HUDEP-2 (cell line): ENCODE measurements around the gene TMEM255B.

Experiments used
- DNase-seq, 76 experiments: peaks; one replicate each; lab custom pipeline; 2025; ENCODE audit not compliant: unreplicated experiment in 76 of 76; lab: John Stamatoyannopoulos, UW

TMEM255B gene

DNA sequence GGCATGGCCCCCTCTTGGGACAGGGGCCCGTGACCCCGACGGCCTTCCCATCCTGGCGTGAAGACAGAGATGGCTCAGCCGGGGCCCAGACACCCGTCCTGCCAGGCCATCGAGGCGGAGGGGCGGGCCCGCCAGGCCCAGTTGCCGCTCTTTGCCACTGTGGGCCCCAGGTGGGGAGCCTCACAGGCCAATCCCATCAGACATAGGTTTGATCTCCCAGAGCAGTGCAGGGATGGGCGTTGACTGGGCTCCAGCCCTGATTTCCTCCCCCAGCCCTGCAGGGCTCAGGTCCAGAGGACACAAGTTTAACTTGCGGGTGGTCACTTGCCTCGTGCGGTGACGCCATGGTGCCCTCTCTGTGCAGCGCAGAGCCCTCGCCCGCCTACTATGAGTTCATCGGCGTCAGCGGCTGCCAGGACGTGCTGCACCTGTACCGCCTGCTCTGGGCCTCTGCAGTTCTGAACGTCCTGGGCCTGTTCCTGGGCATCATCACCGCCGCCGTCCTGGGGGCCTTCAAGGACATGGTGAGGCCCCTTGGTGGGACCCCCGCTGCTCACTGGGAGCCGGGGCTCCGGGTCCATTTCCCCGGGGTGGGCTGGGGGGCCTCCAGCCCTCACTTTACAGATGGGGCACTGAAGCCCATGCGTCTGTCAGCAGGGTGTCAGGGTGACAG lies 42.4 kb downstream of the TMEM255B start:
- no peak for DNase-seq

DNA sequence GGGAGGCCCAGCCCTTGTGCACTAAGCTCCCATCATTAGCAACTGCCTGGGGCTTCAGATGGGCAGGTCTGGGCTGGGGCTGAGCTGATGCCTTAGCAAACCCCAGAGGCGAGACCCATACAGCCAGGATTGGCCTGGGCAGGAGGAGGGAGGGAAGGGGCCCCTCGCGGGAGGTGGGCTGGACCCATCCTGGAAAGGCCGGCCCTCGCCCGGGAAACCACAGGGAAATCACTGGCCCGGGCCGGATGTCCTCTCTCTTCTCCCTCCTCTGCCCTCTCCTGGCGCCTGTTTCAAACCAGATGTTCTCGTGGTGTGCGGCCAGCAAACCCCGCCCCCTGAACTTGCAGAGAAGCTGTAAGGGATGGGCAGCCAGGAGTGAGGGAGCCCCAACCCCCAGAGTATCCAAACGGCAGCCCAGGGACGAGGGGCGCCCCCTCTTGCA lies 43.1 kb downstream of the TMEM255B start:
- peak in 5 of 76 experiments; percentile 6 to 20 (median 15) for DNase-seq

DNA sequence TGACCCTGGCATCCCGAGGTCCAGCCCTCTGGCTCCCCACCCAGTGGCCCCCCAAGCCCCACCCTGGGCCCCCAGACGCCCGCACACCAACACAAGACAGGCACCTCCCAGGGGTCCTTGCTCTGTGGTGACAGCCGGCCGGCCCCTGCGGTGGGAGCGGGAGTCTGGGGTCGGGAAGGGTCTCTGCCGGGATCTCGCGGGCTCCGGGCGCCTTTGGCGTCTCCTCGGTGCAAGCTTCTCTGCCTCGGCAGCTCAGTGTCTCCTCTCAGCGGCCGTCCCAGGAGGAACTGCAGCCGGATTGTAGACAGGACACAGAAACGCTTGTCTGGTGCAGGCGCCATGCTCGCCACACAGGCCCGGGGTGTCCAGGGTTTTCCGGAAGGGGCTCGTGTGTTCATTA lies 43.7 kb downstream of the TMEM255B start:
- peak in 1 of 76 experiments; percentile 15 for DNase-seq

DNA sequence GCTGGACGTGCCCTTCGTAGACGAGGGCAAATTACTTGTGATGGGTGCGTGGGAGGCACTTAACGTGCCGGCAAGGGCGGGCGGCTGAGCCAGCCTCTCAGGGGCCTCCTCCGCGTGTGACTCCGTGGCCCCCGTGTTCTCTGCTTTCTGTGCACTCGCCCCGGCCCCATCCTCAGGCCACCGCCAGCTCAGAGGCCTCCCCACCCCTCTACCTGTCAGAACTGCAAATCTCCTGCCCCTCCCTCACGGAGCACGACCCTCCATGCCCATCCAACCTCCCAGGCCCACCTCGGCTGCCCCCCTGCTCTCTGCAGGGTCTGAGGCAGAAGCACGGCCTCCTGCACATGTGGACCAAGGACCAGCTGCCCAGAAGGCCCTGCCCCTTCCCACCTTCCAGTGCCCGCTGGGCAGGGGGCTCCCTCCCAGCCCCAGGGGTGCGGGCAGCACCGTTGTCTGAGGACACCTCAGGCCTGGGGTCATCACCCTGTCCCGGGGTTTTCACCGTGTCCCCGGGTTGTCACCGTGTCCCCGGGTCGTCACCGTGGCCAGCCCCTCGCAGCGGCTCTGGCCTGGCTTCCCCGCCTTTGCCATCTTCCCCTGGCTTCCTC lies 44.5 kb downstream of the TMEM255B start:
- no peak for DNase-seq

DNA sequence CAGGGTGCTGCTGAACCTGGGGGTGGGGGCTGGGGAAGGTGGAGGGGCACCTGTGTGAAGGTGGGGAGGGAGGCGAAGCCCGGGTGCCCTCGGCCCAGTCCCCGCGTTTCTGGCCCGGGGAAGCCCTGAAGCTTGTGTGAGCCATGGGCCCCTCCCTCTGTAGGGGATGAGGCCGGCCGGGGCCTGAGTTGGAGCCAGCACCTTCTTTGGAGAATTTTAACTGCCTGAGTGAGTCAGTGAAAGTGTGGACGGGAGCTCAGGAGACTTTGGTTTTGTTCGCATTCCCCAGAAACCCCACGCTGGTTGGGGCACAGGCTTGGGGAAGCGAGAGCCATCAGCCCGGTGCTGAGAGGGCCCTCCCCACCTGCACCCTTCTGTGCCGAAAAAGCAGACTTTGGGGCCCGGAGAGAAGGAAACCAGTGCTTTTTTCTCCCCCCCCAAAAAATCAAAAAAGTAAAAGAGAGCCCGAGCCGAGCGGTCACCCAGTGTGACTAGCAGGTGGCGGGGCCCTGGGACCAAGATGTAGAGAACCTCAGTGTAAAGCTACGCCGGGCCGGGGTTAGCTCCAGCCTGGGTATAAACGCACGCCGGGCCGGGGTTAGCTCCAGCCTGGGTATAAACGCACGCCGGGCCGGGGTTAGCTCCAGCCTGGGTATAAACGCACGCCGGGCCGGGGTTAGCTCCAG lies 45.1 kb downstream of the TMEM255B start:
- no peak for DNase-seq

DNA sequence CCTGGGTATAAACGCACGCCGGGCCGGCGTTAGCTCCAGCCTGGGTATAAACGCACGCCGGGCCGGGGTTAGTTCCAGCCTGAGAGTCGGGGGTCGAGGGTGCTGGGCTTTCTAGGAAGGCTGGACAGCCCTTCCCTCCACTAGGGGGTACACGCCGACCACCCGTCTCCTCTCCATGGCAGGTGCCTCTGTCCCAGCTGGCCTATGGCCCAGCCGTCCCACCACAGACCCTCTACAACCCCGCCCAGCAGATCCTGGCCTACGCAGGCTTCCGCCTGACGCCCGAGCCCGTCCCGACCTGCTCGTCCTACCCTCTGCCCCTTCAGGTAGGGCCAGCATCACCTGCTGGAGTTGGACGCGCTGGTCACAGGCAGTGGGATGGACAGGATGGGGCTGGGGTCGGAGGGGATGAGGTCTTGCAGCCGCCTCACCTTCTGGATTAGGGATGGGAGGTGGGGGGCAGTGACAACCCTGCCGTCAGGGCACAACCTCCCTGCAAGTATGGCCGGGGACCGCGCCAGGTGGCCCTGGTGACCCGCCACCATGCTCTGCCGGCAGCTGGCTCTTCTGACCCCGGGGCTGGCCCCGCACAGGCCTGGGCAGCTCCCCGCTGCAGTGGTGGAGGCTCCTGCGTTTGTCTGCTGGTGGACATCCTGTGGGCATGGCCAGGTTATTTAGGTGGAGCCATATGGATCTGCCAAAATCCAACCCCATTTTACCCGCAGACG lies 45.8 kb downstream of the TMEM255B start:
- DNase-seq = no peak

DNA sequence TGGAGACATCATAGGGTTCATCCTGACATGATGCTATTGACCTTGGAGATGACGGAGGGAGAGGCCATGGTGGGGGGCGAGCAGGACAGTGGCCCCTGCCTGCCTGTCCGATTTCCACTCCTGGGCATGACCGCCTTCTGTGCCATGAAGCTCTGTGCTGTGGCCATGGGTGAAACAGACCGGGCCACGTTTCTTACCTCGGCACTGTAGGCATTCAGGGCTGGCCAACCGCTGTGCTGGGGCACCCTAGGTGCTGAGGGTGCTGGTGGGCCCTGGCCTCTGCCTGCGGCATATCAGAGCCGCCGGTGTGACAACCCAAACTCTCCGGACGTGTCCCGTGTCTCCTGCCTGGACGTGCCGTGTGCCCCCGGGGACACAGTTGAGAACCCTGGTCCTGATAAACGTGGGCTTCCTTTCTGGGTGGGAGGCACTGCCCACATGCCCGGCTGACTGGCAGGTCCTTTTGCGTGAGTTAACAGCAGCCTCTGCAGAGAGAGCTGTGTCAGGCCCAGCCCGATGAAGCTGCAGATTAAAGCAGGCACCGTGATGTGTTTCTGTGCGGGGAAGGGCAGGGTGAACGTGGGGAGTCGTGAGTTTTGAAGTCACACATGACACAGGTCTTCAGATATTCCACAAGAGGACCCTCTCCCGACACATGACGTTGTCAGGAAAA lies 46.5 kb downstream of the TMEM255B start:
- DNase-seq = no peak

DNA sequence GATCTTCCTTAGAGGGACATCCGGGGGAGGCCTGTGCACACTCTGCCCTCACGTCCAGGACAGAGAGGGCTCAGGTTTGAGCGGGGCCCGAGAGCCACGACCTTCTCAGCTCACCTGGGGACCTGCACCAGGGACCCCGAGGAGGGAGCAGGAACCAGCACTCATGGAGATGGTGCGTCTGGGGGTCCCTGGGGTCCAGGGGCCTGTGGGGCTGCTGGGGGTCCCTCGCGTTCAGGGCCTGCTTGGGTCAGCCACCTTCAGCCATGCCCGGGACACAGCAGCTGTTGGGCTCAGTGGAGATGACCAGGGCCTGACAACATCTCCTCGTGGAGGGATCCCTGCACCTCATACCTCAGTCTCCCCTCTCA lies 47.1 kb downstream of the TMEM255B start:
- no peak for DNase-seq

DNA sequence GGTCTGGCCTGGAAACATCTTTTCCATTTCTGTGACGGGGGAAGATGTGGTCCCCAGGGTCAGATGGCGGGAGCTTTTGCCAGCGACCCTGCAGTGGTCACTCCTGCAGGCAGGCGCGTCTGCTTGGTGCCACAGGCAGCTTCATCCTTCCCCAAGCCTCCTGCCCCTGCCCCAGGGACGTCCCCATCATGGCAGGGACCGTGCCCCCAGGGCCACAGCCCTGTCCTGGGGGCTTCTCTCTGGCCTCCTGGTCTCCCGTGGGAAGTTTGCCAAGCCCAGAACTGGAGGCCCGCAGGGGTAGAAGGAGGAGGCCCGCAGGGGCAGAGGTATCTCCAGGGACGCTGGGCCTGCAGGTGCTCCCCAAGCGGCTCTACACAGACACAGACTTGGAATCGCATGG lies 47.5 kb downstream of the TMEM255B start:
- no peak for DNase-seq

DNA sequence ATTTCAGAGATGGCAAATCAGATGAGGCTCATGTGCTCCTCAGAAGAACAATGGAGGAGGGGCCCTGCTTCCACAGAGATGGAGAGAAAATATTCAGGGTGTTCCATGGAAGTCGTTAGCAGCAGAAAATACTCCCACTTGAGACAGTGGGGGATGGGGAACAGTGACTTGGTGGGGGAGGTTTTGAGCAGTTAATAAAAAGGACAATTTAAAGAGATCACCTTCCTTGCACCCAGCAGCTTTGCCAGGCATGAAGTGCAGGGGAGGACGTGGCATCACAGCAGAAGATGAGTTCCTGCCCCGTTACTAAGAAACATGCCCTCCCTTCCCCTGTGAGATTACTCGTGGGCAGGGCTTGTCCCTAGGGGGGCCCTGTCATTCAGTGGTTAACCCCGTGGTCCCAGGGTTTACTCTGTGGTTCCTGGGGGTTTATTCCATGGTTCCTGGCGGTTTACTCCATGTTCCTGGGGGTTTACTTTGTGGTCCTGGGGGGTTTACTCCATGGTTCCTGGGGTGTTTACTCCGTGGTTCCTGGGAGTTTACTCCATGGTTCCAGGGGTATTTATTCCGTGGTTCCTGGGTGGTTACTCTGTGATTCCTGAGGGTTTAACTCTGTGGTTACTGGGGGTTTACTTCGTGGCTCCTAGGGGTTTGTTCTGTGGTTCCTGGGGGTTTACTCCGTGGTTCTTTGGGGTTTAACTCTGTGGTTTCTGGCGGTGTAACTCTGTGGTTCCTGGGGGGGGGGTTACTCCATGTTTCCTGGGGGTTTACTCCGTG lies 49.2 kb downstream of the TMEM255B start:
- DNase-seq = no peak

DNA sequence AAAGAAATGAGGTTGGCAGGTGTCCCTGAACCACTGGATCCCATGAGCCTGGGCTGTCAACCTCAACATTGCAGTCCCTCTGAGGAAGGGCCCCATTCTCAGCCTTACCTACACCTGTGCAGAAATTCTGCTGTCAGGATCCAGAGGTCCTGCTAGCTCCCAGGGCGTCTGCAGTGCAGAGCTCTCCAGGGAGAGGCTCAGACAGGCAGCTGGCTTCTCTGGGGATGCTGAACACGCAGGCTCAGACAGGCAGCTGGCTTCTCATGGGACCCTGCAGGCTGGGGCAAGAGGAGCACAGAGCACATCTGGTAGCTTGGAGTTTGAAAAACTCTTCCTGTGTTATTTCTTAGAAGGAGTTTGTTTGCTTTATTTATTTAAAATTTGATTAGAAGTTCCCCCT lies 50.9 kb downstream of the TMEM255B start:
- DNase-seq = no peak

DNA sequence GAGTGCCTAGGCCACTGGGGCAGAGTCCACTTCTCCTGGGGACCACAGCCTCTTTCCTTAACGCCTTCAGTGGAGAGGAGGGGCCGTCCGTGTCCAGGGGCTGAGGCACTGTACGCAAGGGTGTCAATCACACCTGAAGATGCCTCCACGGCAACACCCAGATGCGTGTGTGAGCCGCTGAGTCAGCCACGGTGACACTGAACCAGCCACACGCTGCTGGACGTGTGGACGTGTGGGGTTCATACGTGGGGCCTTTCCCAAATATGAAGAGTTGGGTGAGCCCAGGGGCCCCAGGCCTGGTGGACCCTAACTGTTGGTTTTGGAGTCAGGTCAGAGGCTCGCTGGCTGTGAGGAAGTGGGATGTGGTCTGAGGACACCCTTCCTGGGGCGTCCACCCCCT lies 51.6 kb downstream of the TMEM255B start:
- DNase-seq = no peak

DNA sequence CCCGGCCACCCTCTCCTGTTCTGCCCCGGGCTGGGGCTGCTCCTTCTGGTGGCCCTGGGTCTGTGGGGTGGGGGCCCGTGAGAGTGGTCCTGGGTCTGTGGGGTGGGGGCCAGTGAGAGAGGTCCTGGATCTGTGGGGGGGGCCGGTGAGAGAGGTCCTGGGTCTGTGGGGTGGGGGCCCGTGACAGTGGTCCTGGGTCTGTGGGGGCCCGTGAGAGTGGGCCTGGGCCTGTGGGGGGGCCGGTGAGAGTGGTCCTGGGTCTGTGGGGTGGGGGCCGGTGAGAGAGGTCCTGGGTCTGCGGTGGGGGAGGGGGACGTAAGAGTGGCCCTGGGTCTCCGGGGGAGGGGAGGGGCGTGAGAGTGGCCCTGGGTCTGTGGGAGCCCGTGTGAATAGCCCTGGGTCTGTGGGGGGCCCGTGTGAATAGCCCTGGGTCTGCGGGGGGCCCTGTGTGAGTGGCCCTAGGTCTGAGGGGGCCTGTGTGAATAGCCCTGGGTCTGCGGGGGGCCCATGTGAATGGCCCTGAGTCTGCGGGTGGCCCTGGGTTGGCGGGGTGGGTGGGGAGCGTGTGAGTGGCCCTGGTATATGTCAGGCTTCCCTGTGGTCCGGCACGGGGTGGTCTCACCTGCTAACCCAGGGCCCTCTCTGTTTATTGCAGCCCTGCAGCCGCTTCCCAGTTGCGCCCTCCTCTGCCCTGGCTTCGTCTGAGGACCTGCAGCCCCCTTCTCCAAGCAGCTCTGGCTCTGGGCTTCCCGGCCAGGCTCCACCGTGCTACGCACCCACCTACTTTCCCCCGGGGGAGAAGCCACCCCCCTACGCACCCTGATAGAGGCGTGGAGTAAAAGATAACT lies 52.3 kb downstream of the TMEM255B start:
- no peak for DNase-seq

DNA sequence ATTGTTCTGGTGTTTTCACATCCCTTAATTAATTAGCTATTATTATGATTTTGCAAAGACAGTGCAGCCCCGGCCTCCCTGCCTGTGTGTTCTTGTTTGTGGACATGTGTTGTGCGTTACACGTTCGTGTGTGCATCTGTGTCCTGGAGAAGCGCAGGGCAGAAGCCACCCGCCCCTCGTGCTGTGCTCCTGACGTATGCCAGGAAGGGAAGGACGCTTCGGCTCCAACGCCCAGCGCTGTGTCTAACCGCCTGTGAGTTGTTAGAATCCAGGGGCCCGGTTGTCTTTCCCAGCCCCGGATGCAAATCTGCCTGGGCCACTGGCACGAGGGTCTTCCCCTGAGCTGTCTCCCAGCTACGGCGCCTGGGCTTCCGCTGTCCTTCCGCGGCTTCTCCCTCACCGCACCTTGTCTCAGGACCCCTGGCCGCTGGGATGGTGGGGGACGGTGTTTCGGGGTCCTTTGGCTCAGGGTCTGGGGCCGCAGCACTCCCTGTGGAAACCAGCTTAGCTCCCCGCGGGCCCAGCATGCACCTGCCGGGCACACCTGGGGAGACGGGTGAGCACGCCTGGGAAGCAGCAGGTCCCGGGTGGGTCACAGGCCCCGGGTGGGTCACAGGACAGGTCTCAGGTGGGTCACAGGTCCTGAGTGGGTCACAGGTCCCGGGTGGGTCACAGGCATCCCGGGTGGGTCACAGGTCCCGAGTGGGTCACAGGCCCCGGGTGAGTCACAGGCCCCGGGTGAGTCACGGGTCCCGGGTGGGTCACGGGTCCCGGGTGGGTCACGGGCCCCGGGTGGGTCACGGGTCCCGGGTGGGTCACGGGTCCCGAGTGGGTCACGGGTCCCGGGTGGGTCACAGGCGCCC lies 53.4 kb downstream of the TMEM255B start:
- no peak for DNase-seq

DNA sequence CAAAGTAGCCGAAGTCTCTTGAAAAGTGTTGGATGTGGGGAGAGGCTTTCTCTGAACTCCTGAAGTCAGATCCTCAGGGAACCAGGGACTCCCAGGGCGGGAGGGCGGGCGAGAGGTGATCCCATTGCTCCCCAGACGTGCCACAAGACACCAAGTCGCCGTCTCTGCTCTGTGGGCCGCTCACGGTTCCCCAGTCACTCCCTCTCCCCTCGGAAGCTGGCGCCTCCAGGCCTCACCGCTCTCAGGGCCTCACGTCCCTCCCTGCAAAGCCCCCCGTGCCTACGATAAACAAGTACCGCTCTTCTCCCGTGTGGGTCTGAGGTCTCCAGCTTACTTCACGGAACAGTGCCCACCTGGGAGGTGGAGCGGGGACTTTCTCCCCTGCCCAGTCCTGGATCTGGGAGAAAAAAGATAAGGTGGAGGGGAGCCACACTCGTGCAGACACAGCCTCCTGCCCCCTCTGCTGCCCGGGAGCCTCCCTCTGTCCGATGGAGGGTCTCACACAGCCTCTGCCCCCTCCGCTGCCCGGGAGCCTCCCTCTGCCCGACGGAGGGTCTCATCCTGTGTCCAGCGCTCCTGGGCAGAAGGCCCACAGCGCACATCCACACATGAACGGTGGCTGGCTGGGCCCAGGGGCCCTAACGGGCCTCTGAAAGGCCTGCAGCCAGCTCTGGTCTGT lies 54.2 kb downstream of the TMEM255B start:
- no peak for DNase-seq

DNA sequence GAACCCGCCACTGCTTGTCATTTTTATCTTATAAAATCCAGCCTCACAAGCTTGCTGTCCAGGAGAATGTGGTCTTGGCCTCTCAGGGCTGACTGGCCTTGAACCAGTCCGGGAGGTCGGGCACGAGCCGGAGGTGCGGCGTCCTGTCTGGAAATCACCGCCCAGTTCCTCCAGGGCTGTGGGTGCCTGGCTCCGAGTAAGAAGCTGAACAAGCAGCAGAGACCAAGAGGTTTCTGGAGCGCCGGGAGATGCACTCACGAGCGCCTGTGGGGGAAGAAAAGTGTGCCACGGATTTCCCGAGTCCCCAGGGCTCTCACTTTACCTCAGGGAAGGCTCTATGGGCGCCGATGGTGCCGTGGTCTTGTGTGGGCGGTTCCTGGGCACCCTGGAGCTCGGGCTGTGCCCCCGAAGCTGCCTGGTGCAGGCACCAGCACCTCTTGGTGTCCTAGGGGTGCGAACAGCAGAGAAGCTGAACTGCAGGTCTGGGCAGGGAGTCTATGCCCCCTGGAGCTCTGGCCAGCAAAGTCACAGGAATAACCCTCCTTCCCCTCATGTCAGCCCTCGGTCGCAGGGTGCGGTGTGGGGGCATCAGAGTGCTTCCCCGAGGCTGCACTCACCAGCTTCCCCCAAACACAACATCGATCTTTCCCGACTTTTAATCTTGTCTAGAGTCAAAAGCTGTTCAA lies 54.9 kb downstream of the TMEM255B start:
- DNase-seq = no peak

DNA sequence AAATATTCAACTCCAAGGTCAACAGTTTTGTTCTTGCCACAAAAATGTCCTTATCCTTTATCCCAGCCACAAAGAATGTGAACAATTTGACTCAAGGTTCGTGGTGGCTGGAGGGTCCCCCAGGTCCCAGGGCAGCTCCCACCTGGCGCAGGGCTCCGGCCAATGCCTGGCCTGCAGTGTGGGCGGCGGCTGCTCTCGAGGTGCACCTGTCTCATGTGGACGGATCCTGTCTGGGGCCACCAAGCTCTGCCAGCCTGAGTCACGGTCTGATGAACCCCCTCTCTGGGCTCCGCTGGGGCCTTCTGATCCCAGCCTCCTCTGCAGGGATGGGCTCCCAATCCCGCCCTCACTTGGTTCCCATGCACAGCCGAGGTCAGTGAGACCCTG lies 55.4 kb downstream of the TMEM255B start:
- no peak for DNase-seq
